Erythroblast (primary cell): ENCODE data around the gene APPBP2.

Source experiments
- GATA1 ChIP-seq: IDR thresholded peaks from 2 replicates; pipeline ENCODE4 v1.6.1; 2011; ENCODE audit warnings: low read depth, mild to moderate bottlenecking, control low read depth, low read length, moderate library complexity
- POLR2A ChIP-seq: IDR thresholded peaks from 2 replicates; pipeline ENCODE4 v1.6.1; 2011; ENCODE audit warnings: mild to moderate bottlenecking, low read length

DNA sequence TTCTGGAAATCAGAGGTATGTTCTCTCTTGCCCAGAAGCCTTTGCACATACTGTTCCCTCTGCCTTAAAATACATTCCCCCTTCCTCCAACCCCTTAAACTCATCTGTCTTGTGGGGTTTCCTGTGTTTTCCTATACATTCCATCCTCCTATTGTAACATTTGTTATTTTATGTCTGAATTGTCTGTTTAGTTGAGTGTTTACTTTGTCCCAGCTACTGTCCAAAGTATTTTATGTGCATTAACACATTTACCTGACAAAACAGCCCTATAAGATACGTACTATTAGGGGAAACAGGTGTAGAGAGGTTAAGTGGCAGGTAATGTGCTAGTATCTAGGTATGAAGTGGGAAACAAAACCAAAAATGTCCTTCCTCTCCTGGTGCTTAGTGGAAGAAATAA, 61.7 kb downstream of the APPBP2 start:
- TF ChIP-seq POLR2A: no peak
- no peak for TF ChIP-seq GATA1
